Smooth muscle cell of the coronary artery (primary cell): ENCODE measurements around the gene KRTAP2-2. TPM values are rescaled to one million over a fixed set of nuclear protein-coding genes. Genes with fewer than 3 reads are reported as not detected.

Experiments
- total RNA-seq: library from RNA; depleted of rRNA; stranded (reverse); fragments of >200 nt; gene quantifications from 2 replicates; pipeline ENCODE4 v1.2.3, GENCODE V29; 2014; ENCODE audit warnings: low replicate concordance

Gene KRTAP2-2, protein sequence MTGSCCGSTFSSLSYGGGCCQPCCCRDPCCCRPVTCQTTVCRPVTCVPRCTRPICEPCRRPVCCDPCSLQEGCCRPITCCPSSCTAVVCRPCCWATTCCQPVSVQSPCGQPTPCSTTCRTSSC
- not detected in 2 replicates for total RNA-seq

DNA sequence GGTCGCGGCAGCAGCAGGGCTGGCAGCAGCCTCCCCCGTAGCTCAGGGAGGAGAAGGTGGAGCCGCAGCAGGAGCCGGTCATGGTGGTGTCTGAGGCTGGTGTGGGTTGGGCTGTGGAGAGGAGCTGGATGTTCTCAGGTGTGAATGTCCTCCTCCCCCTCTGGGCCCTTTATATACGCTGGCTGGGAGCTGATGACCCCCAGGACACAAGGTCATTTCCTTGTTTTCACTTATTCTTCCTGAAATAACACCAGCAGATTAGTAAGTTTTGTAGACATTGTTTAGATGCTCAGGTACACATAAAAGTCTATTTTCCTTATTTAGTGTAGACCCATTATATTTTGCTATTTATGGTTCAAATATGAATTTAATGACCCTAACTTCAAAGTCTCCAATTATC, at the start of gene KRTAP2-2:
KRTAP2-2 (minus strand) TSS at position 101 of the 400 bp plus-strand sequence; CDS start at position 82, 19 bp downstream.

DNA sequence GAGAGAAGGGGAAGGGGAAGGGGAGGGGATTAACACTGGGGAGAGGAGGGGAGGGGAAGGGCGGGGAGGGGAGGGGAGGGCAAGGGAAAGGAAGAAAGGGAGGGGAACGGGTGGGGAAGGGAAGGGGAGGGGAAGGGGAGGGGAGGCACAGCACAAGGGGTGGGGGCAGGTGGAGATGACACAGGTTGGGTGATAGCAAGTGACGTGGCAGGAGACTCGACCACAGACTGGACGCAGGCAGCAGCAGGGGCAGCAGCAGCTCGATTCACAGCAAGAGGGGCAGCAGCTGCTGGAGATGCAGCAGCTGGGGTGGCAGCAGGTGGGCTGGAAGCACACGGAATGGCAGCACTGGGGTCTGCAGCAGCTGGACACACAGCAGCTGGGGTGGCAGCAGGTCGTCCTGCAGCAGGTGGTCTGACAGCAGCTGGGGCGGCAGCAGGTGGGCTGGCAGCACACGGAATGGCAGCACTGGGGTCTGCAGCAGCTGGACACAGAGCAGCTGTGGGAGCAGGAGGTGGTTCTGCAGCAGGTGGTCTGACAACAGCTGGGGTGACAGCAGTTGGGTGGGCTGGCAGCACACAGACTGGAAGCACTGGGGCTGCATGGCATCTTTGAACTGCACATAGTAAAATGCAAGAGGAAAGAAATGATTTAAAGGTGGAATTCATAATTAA, 46.7 kb upstream of the KRTAP2-2 start, which contains the start of gene KRTAP4-16:
KRTAP4-16 (minus strand) TSS at position 624 of the 674 bp plus-strand sequence; CDS start at position 624, 0 bp downstream.

DNA sequence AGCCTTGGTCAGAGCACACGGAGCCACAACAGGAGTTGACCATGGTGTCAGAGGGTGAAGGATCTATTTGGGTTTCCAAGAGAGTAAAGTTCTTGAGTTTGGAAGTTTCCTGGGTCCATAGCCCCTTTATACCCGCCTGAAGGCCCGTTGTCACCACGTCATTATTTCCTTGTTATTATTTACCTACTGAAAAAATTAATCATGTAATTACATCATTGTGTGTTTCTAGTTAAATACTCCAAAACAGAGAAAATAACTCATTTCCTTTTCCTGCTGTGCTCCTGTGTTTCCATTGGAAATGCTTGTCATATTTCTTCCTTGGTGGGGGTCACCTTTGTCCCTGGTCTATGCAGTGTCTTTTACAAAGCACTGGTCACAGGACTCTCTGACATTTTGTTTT, 43.0 kb upstream of the KRTAP2-2 start, which contains the start of gene KRTAP4-8:
KRTAP4-8 (minus strand) TSS at position 101 of the 400 bp plus-strand sequence; CDS start at position 43, 58 bp downstream.

DNA sequence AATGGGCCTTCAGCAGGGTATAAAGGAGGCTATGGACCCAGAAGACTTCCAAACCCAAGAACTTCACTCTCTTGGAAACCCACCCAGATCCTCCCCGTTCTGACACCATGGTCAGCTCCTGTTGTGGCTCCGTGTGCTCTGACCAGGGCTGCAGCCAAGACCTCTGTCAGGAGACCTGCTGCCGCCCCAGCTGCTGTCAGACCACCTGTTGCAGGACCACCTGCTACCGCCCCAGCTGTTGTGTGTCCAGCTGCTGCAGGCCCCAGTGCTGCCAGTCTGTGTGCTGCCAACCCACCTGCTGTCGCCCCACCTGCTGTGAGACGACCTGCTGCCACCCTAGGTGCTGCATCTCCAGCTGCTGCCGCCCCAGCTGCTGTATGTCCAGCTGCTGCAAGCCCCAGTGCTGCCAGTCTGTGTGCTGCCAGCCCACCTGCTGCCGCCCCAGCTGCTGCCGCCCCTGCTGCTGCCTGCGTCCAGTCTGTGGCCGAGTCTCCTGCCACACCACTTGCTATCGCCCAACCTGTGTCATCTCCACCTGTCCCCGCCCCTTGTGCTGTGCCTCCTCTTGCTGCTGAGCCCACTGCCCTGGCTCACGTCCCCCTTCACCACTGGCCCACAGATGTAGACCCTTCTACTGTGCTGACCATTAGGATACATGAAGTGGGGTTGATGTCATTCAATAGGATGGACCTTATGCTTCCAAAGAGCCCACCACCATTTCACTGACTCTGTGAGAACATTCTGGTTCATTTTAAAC, 29.2 kb upstream of the KRTAP2-2 start, which contains the start of gene KRTAP4-7:
KRTAP4-7 (plus strand) TSS at position 51 of the 757 bp plus-strand sequence; CDS start at position 108, 57 bp downstream.

DNA sequence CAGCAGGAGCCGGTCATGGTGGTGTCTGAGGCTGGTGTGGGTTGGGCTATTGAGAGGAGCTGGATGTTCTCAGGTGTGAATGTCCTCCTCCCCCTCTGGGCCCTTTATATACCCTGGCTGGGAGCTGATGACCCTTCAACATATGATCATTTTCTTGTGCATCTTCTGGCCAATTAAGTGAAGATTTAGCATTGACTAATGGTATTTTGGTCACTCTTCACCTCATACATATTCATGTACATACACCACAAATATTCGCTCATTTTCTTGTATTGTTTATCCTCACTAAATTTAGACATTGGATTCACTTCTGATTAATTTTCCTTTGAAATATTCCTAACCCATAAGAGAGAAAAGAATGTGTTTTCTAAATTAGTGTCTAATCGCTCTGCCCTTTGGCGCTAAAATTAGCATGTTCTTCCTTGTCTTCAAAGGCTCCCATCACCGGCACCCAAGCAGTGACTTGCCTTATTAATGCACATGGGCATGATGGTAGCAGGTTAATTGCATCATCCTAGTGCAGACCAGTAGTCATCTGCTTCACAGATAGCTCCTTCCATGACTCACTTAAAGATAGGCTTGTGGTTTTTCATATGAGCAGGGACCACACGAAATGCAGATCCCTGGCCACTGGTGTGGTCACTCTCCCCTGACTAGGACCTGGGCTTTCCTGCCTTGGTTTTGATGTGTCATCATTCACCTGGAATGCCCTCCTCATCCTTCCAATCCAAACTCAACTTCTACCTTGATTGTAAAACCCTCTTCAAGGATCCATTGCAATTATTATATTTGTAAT, 11.0 kb upstream of the KRTAP2-2 start, which contains the start of gene KRTAP2-4:
KRTAP2-4 (minus strand) TSS at position 51 of the 796 bp plus-strand sequence; CDS start at position 17, 34 bp downstream.

GRCh38 chr17:41060052-41060604, 5.1 kb upstream of the KRTAP2-2 start, which contains the start of gene KRTAP2-3:
Gene KRTAP2-3, minus strand, starts transcription at chr17:41060114. Its CDS starts 64 bp downstream, at chr17:41060050.

GRCh38 chr17:41046735-41047465, 8.1 kb downstream of the KRTAP2-2 start, which contains the start of gene KRTAP2-1:
Gene KRTAP2-1, minus strand, starts transcription at chr17:41047316. Its CDS starts 49 bp downstream, at chr17:41047267.

DNA sequence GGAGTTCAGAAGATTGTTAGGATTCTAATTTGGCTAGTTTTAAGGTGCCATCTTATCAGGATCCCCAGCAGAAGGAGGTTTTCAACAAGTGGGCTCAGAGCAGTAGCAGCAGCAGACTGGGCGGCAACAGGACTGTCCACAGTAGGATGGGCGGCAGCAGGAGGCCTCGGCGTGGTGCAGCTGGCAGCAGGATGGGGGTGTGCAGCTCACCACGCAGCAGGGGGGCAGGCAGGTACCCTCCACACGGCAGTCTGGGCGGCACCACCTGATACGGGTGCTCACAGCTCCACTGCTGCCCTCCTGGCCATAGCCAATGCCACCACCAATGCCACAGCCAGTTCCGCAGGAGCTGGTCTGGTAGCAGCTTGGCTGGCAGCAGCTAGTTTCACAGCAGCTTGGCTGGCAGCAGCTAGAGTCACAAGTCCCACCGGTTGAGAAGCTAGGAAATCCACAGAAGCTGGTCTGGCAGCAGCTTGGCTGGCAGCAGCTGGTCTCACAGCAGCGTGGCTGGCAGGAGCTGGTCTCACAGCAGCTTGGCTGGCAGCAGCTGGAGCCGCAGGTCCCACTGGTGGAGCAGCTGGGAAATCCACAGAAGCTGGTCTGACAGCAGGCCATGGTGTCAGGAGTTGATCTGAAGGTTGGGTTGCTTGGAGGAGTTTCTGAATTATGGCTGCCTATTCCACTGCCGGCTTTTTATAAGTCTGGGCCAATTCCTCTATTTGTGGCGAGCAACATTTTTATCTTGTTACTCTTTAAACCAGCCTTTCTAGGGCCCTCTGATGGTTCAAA, 14.1 kb downstream of the KRTAP2-2 start, which contains the start of gene KRTAP1-1:
KRTAP1-1 (minus strand) TSS at position 668 of the 789 bp plus-strand sequence; CDS start at position 615, 53 bp downstream.

DNA sequence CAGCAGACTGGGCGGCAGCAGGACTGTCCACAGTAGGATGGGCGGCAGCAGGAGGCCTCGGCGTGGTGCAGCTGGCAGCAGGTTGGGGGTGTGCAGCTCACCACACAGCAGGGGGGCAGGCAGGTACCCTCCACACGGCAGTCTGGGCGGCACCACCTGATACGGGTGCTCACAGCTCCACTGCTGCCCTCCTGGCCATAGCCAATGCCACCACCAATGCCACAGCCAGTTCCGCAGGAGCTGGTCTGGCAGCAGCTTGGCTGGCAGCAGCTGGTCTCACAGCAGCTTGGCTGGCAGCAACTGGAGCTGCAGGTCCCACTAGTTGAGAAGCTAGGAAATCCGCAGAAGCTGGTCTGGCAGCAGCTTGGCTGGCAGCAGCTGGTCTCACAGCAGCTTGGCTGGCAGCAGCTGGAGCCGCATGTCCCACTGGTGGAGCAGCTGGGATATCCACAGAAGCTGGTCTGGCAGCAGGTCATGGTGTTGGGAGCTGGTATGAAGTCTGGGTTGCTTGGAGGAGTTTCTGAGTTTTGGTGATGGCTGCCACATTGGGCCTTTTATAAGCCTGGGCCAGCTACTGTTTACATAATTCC, 20.6 kb downstream of the KRTAP2-2 start, which contains the start of gene KRTAP1-3:
KRTAP1-3 (minus strand) TSS at position 529 of the 590 bp plus-strand sequence; CDS start at position 476, 53 bp downstream.

DNA sequence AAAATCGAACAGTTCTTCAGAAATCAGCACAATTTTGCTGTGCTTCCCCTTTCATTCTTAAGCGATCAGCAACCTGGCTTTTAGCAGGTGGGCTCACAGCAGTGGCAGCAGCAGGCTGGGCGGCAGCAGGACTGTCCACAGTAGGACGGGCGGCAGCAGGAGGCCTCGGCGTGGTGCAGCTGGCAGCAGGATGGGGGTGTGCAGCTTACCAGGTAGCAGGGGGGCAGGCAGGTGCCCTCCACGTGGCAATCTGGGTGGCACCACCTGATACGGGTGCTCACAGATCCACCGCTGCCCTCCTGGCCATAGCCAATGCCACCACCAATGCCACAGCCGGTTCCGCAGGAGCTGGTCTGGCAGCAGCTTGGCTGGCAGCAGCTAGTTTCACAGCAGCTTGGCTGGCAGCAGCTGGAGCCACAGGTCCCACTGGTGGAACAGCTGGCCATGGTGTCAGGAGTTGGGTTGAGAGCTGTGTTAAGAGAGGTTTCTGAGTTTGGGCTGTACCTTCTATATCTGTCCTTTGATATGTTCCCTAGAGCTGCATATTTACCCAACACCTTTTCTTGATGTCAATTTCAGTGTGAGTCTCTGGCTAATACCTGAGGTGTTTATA, 25.3 kb downstream of the KRTAP2-2 start, which contains the start of gene KRTAP1-4:
KRTAP1-4 (minus strand) TSS at position 563 of the 613 bp plus-strand sequence; CDS start at position 446, 117 bp downstream.

DNA sequence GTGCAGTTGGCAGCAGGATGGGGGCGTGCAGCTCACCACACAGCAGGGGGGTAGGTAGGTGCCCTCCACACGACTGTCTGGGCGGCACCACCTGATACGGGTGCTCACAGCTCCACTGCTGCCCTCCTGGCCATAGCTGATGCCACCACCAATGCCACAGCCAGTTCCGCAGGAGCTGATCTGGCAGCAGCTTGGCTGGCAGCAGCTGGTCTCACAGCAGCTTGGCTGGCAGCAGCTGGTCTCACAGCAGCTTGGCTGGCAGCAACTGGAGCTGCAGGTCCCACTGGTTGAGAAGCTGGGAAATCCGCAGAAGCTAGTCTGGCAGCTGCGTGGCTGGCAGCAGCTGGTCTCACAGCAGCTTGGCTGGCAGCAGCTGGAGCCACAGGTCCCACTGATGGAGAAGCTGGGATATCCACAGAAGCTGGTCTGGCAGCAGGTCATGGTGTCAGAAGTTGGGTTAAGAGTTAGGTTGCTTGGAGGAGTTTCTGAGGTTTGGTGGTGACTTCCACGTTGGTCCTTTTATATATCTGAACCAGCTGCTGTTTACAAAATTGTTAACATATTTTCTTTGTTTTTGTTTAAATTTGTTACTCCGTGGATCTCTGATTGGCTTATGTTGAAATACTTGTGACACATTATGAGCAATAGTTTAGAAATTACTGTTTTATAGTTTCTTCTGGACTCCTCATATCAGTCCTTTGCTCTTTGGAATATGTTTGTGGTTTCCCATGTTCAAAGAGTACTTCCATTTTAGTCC, 28.1 kb downstream of the KRTAP2-2 start, which contains the start of gene KRTAP1-5:
KRTAP1-5 (minus strand) TSS at position 494 of the 757 bp plus-strand sequence; CDS start at position 441, 53 bp downstream.

GRCh38 chr17:41008811-41009210, 46.2 kb downstream of the KRTAP2-2 start, which contains the start of gene KRTAP3-1:
Gene KRTAP3-1, minus strand, starts transcription at chr17:41009128. Its CDS starts 54 bp downstream, at chr17:41009074.

Other genes with a start within 250 kb of the KRTAP2-2 start
- gene KRT10, start 232.6 kb downstream of the KRTAP2-2 start, total RNA-seq: 1.6 and 4.7 TPM in 2 replicates
- gene KRT12, start 188.0 kb downstream of the KRTAP2-2 start, total RNA-seq: under 0.01 TPM in 1 of 2 replicates, not detected in the other
- not detected in 2 replicates for gene KRT20, start 170.0 kb downstream of the KRTAP2-2 start, total RNA-seq
- not detected in 2 replicates for gene KRT23, start 117.6 kb downstream of the KRTAP2-2 start, total RNA-seq
- 0.12 TPM in 1 of 2 replicates, not detected in the other for gene KRT39, start 88.3 kb downstream of the KRTAP2-2 start, total RNA-seq
- not detected in 2 replicates for gene KRT40, start 70.9 kb downstream of the KRTAP2-2 start, total RNA-seq
- not detected in 2 replicates for gene KRTAP3-3, start 61.1 kb downstream of the KRTAP2-2 start, total RNA-seq
- gene KRTAP3-2, start 55.3 kb downstream of the KRTAP2-2 start, total RNA-seq: not detected in 2 replicates
- gene KRTAP3-1, start 46.1 kb downstream of the KRTAP2-2 start, total RNA-seq: not detected in 2 replicates
- not detected in 2 replicates for gene KRTAP1-5, start 28.0 kb downstream of the KRTAP2-2 start, total RNA-seq
- not detected in 2 replicates for gene KRTAP1-4, start 25.0 kb downstream of the KRTAP2-2 start, total RNA-seq
- gene KRTAP1-3, start 20.4 kb downstream of the KRTAP2-2 start, total RNA-seq: not detected in 2 replicates
- not detected in 2 replicates for gene KRTAP1-1, start 13.8 kb downstream of the KRTAP2-2 start, total RNA-seq
- gene KRTAP2-1, start 7.9 kb downstream of the KRTAP2-2 start, total RNA-seq: not detected in 2 replicates
- gene KRTAP2-3, start 4.9 kb upstream of the KRTAP2-2 start, total RNA-seq: not detected in 2 replicates
- not detected in 2 replicates for gene KRTAP2-4, start 10.6 kb upstream of the KRTAP2-2 start, total RNA-seq
- not detected in 2 replicates for gene KRTAP4-7, start 28.9 kb upstream of the KRTAP2-2 start, total RNA-seq
- not detected in 2 replicates for gene KRTAP4-8, start 42.9 kb upstream of the KRTAP2-2 start, total RNA-seq
- not detected in 2 replicates for gene KRTAP4-16, start 47.0 kb upstream of the KRTAP2-2 start, total RNA-seq
- gene KRTAP4-9, start 50.2 kb upstream of the KRTAP2-2 start, total RNA-seq: not detected in 2 replicates
- gene KRTAP4-11, start 63.1 kb upstream of the KRTAP2-2 start, total RNA-seq: not detected in 2 replicates
- gene KRTAP4-12, start 69.0 kb upstream of the KRTAP2-2 start, total RNA-seq: not detected in 2 replicates
- gene KRTAP4-6, start 85.3 kb upstream of the KRTAP2-2 start, total RNA-seq: not detected in 2 replicates
- not detected in 2 replicates for gene KRTAP4-5, start 94.6 kb upstream of the KRTAP2-2 start, total RNA-seq
- gene KRTAP4-4, start 105.5 kb upstream of the KRTAP2-2 start, total RNA-seq: not detected in 2 replicates
- gene KRTAP4-3, start 113.0 kb upstream of the KRTAP2-2 start, total RNA-seq: not detected in 2 replicates
- not detected in 2 replicates for gene KRTAP4-2, start 123.0 kb upstream of the KRTAP2-2 start, total RNA-seq
- gene KRTAP4-1, start 129.7 kb upstream of the KRTAP2-2 start, total RNA-seq: not detected in 2 replicates
- not detected in 2 replicates for gene KRTAP9-1, start 134.7 kb upstream of the KRTAP2-2 start, total RNA-seq
- gene KRTAP9-2, start 171.4 kb upstream of the KRTAP2-2 start, total RNA-seq: not detected in 2 replicates
- not detected in 2 replicates for gene KRTAP9-3, start 177.2 kb upstream of the KRTAP2-2 start, total RNA-seq
- gene KRTAP9-8, start 182.8 kb upstream of the KRTAP2-2 start, total RNA-seq: not detected in 2 replicates
- gene KRTAP9-4, start 194.5 kb upstream of the KRTAP2-2 start, total RNA-seq: not detected in 2 replicates
- not detected in 2 replicates for gene KRTAP9-9, start 200.2 kb upstream of the KRTAP2-2 start, total RNA-seq
- not detected in 2 replicates for gene KRTAP9-6, start 210.1 kb upstream of the KRTAP2-2 start, total RNA-seq
- not detected in 2 replicates for gene KRTAP9-7, start 220.5 kb upstream of the KRTAP2-2 start, total RNA-seq
- not detected in 2 replicates for gene KRTAP29-1, start 247.6 kb upstream of the KRTAP2-2 start, total RNA-seq